H9 (cell line): ENCODE data around the gene AHNAK2. TPM values are rescaled to one million over a fixed set of nuclear protein-coding genes. Genes with fewer than 3 reads are reported as not detected.

ENCODE experiments used
- DNase-seq: peaks from one replicate; pipeline ENCODE4 v3.0.0-alpha.2; 2017
- H2AFZ ChIP-seq: one replicate; pipeline ENCODE4 v1.6.1; 2013; ENCODE audit warnings: mild to moderate bottlenecking, low read length, control low read depth, moderate library complexity
- H2AK5ac ChIP-seq: 2 replicates; pipeline ENCODE4 v1.6.1; 2013; ENCODE audit warnings: low read length, control low read depth, mixed read lengths; ENCODE audit not compliant: insufficient read length
- H2BK120ac ChIP-seq: one replicate; pipeline ENCODE4 v1.6.1; 2013; ENCODE audit warnings: low read depth, mild to moderate bottlenecking, low read length, control low read depth, inconsistent platforms; ENCODE audit not compliant: poor library complexity, severe bottlenecking
- H2BK12ac ChIP-seq: 2 replicates; pipeline ENCODE4 v1.6.1; 2013; ENCODE audit warnings: low read length, control low read depth, mixed read lengths, low read depth; ENCODE audit not compliant: insufficient read length
- H2BK15ac ChIP-seq: 2 replicates; pipeline ENCODE4 v1.6.1; 2013; ENCODE audit warnings: low read depth, low read length, control low read depth
- H2BK20ac ChIP-seq: one replicate; pipeline ENCODE4 v1.6.1; 2013; ENCODE audit warnings: low read depth, mild to moderate bottlenecking, low read length, control low read depth, inconsistent platforms; ENCODE audit not compliant: poor library complexity, severe bottlenecking
- H2BK5ac ChIP-seq: 2 replicates; pipeline ENCODE4 v1.6.1; 2013; ENCODE audit warnings: low read length, control low read depth, mixed read lengths; ENCODE audit not compliant: insufficient read length
- H3K14ac ChIP-seq: 2 replicates; pipeline ENCODE4 v1.6.1; 2013; ENCODE audit warnings: low read length, control low read depth; ENCODE audit not compliant: insufficient read depth
- H3K18ac ChIP-seq: 2 replicates; pipeline ENCODE4 v1.6.1; 2013; ENCODE audit warnings: low read depth, mild to moderate bottlenecking, mixed read lengths, low read length, control low read depth; ENCODE audit not compliant: insufficient read length
- H3K23ac ChIP-seq: 2 replicates; pipeline ENCODE4 v1.6.1; 2013; ENCODE audit warnings: low read length, control low read depth, mixed read lengths, low read depth; ENCODE audit not compliant: insufficient read length
- H3K23me2 ChIP-seq: 2 replicates; pipeline ENCODE4 v1.6.1; 2013; ENCODE audit warnings: low read depth, mild to moderate bottlenecking, mixed read lengths, low read length, control low read depth; ENCODE audit not compliant: insufficient read length, poor library complexity, severe bottlenecking
- H3K27ac ChIP-seq: 2 replicates; pipeline ENCODE4 v1.5.1; 2013; ENCODE audit warnings: low read length, control low read depth, mixed read lengths, low read depth; ENCODE audit not compliant: insufficient read length
- H3K27me3 ChIP-seq: 2 replicates; pipeline ENCODE4 v1.6.1; 2013; ENCODE audit warnings: low read length, control low read depth, inconsistent platforms; ENCODE audit not compliant: insufficient read depth
- H3K4ac ChIP-seq: 2 replicates; pipeline ENCODE4 v1.6.1; 2013; ENCODE audit warnings: low read depth, mild to moderate bottlenecking, control low read depth, inconsistent platforms, low read length, moderate library complexity
- H3K4me1 ChIP-seq: 2 replicates; pipeline ENCODE4 v1.6.1; 2013; ENCODE audit warnings: low read length, control low read depth, inconsistent platforms; ENCODE audit not compliant: insufficient read depth
- H3K4me2 ChIP-seq: 2 replicates; pipeline ENCODE4 v1.6.1; 2013; ENCODE audit warnings: low read length, control low read depth, mixed read lengths; ENCODE audit not compliant: insufficient read length, insufficient read depth
- H3K56ac ChIP-seq: 2 replicates; pipeline ENCODE4 v1.6.1; 2013; ENCODE audit warnings: low read depth, mild to moderate bottlenecking, mixed read lengths, low read length, control low read depth; ENCODE audit not compliant: insufficient read length
- H3K79me1 ChIP-seq: 2 replicates; pipeline ENCODE4 v1.6.1; 2013; ENCODE audit warnings: low read depth, mild to moderate bottlenecking, moderate library complexity, low read length, control low read depth, inconsistent platforms; ENCODE audit not compliant: insufficient read depth, poor library complexity, severe bottlenecking
- H3K79me2 ChIP-seq: 2 replicates; pipeline ENCODE4 v1.6.1; 2013; ENCODE audit warnings: low read length, control low read depth, inconsistent platforms; ENCODE audit not compliant: insufficient read depth
- H3K9ac ChIP-seq: 2 replicates; pipeline ENCODE4 v1.6.1; 2013; ENCODE audit warnings: low read length, control low read depth, mixed read lengths; ENCODE audit not compliant: insufficient read length; ENCODE audit errors: extremely low read depth
- H3K9me3 ChIP-seq: one replicate; pipeline ENCODE4 v1.6.1; 2013; ENCODE audit warnings: low read depth, low read length, inconsistent platforms; ENCODE audit not compliant: control insufficient read depth
- H3T11ph ChIP-seq: one replicate; pipeline ENCODE4 v1.6.1; 2013; ENCODE audit warnings: mild to moderate bottlenecking, low read length, control low read depth, inconsistent platforms
- H4K20me1 ChIP-seq: one replicate; pipeline ENCODE4 v1.6.1; 2013; ENCODE audit not compliant: control insufficient read depth, insufficient read length, insufficient read depth
- H4K5ac ChIP-seq: 2 replicates; pipeline ENCODE4 v1.6.1; 2013; ENCODE audit warnings: low read depth, mild to moderate bottlenecking, mixed read lengths, low read length, control low read depth; ENCODE audit not compliant: insufficient read length
- H4K8ac ChIP-seq: replicated peaks from 2 replicates; pipeline ENCODE4 v1.6.1; 2013; ENCODE audit warnings: low read length, control low read depth, mixed read lengths, low read depth; ENCODE audit not compliant: insufficient read length
- H4K91ac ChIP-seq: 2 replicates; pipeline ENCODE4 v1.6.1; 2013; ENCODE audit warnings: low read depth, mild to moderate bottlenecking, moderate library complexity, mixed read lengths, low read length, control low read depth; ENCODE audit not compliant: insufficient read length
- H3K27ac Mint-ChIP-seq, 3 experiments: 2 replicates in 2 of 3; 3 replicates in 1 of 3; pipeline ENCODE4 v1.8.0; 2020 to 2021; ENCODE audit warnings: mixed read lengths in 3 of 3, mild to moderate bottlenecking in 1 of 3, moderate library complexity in 1 of 3
- H3K27me3 Mint-ChIP-seq: 2 replicates; pipeline ENCODE4 v1.8.0; 2021; ENCODE audit warnings: low read depth, mild to moderate bottlenecking, moderate library complexity, mixed read lengths
- H3K36me3 Mint-ChIP-seq, 3 experiments: 2 replicates in 2 of 3; 3 replicates in 1 of 3; pipeline ENCODE4 v1.8.0; 2020 to 2021; ENCODE audit warnings: low read depth in 3 of 3, mixed read lengths in 3 of 3; ENCODE audit not compliant: insufficient read depth in 1 of 3
- H3K4me1 Mint-ChIP-seq, 2 experiments: 2 replicates each; pipeline ENCODE4 v1.8.0; 2020; ENCODE audit warnings: mixed read lengths in 2 of 2
- H3K4me3 Mint-ChIP-seq, 2 experiments: 2 replicates in 1 of 2; 3 replicates in 1 of 2; pipeline ENCODE4 v1.8.0; 2020 to 2021; ENCODE audit warnings: mild to moderate bottlenecking in 2 of 2, mixed read lengths in 2 of 2, moderate library complexity in 1 of 2
- H3K9me3 Mint-ChIP-seq, 2 experiments: 2 replicates in 1 of 2; 3 replicates in 1 of 2; pipeline ENCODE4 v1.8.0; 2020; ENCODE audit warnings: mild to moderate bottlenecking in 2 of 2, mixed read lengths in 2 of 2, moderate library complexity in 1 of 2
- WGBS: extraction: QIAGEN DNeasy Blood & Tissue Kit; methylation state at CpG from one replicate; pipeline ENCODE4 v1.1.7; 2013; ENCODE audit warnings: missing lambda C conversion rate, low lambda C conversion rate, mixed read lengths; ENCODE audit not compliant: insufficient read length; ENCODE audit errors: extremely low coverage; 5-methylcytosine and 5-hydroxymethylcytosine counted together
- total RNA-seq: library from RNA; stranded (reverse); gene quantifications from 2 replicates; pipeline ENCODE4 v1.2.1, GENCODE V29; 2021
- TF ChIP-seq, protein P1 (sequence below): fragments of 200-600 bp; sonication (generic); conservative IDR thresholded peaks from 3 replicates; pipeline ENCODE4 v1.8.0; 2021; ENCODE audit warnings: antibody characterized with exemption, mild to moderate bottlenecking

Gene AHNAK2
- total RNA-seq, 1 experiment from 2014 or later = 2.8 TPM

DNA sequence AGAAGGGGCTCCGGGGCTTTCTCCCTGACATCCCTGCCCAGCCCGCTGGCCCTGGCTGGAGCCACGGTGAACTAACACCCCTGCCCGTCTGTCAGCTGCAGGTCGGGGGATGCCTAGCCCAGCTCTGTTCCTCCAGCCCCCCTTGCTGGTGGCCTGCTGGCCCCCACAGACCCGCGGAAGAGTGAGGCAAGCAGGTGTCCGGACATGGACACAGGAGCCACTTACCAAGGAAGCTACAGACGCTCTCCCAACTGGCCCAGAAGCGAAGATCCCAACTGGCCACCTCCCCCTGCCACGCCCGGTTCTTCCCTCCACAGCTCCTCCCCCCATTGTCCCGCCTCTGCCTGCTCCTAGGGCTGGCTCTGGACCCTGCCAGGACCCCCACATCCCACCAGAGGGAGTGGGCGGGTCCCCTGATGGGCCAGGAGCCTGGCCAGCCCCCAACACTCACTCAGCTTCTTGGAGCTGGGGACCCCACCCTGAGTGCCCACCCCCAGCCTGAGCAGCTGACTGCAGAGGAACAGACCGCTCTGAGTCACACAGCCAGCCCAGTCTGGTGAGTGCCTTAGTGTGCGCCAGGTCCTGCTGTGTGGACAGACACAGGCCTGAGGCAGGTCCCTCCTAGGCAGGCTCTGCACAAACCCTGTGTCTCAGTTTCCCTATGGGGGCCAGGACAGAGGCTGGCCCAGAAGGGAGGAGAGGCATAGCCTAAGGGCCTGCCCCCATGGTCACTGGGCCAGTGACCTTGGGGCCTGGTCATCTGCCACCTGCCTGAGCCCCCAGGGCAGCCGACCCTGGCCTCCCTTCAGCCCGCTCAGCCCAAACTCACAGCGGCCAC, 7.7 kb downstream of the AHNAK2 start:
- Histone ChIP-seq H4K20me1 (peaks cover 1% of the 10 kb centered on the region), H3K23ac (no peak overlapping the region), H2BK15ac (no peak overlapping the region), H3K79me1 (no peaks in the 10 kb centered on the region), H2BK5ac (no peak overlapping the region), H3K56ac (no peak overlapping the region), H3K9me3 (no peaks in the 10 kb centered on the region), H3K79me2 (no peaks in the 10 kb centered on the region), H2BK20ac (no peak overlapping the region), H2AFZ (no peak overlapping the region), H3K14ac (no peak overlapping the region), H4K8ac (no peak overlapping the region), H4K91ac (no peak overlapping the region), H4K5ac (no peak overlapping the region), H2BK120ac (no peak overlapping the region), H2AK5ac (no peak overlapping the region), H3K4me2 (no peak overlapping the region), H2BK12ac (no peak overlapping the region), H3K23me2 (peaks cover 6% of the 10 kb centered on the region), H3K27ac (no peak overlapping the region), H3K18ac (no peak overlapping the region), H3T11ph (no peak overlapping the region), H3K4ac (no peak overlapping the region), H3K27me3 (no peaks in the 10 kb centered on the region; the same call in 1 of the 2 replicates), H3K9ac (no peak overlapping the region), H3K4me1 (peaks cover 3% of the 10 kb centered on the region; the same call in 1 of the 2 replicates)
- Mint-ChIP-seq H3K27me3 (peaks cover 21% of the 10 kb centered on the region), H3K36me3 (no peaks in the 10 kb centered on the region), H3K27ac (no peak overlapping the region), H3K4me3 (no peak overlapping the region), H3K4me1 (peaks cover 11 to 24% of the 10 kb centered on the region in 2 experiments), H3K9me3 (no peaks in the 10 kb centered on the region)
- WGBS = no CpG with 5 or more reads among the region's 19 CpGs
- TF ChIP-seq, protein P1, sequence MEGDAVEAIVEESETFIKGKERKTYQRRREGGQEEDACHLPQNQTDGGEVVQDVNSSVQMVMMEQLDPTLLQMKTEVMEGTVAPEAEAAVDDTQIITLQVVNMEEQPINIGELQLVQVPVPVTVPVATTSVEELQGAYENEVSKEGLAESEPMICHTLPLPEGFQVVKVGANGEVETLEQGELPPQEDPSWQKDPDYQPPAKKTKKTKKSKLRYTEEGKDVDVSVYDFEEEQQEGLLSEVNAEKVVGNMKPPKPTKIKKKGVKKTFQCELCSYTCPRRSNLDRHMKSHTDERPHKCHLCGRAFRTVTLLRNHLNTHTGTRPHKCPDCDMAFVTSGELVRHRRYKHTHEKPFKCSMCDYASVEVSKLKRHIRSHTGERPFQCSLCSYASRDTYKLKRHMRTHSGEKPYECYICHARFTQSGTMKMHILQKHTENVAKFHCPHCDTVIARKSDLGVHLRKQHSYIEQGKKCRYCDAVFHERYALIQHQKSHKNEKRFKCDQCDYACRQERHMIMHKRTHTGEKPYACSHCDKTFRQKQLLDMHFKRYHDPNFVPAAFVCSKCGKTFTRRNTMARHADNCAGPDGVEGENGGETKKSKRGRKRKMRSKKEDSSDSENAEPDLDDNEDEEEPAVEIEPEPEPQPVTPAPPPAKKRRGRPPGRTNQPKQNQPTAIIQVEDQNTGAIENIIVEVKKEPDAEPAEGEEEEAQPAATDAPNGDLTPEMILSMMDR = no peak
- DNase-seq = peak; percentile 68
